Measurements from ENCODE around the gene OR10H1.
"Not testable (repeated sequence)": the region's sequence is repeated elsewhere in the genome, so short reads cannot be mapped to it uniquely, and the experiment has no call there.

OR10H1 gene

DNA sequence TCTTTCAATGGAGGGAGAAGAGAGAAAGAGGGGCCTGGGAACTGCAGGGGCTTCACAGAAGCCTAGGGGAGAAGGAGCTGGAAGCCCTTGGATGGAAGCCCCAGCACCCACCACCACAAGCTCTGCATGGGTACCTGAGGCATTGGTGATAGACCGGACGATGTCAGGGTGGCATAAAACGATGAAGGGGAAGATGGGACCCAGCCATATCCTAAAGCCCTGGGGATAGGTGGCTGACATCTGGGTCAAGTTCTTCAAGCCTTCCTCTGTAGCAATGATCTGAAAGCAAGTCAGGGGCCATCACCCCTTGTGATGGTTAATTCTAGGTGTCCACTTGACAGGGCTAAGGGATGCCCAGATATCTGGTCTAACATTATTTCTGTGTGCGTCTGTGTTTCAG is 39.2 kb downstream of the OR10H1 start:
- ATAC-seq (ENCODE audit: low read depth) (no peak), DNase-seq (ENCODE audit: low spot score) (no peak)
- no peaks in the 10 kb centered on the region for H3K9me3 ChIP-seq (ENCODE audit: severe bottlenecking)
- TF ChIP-seq, protein P1, sequence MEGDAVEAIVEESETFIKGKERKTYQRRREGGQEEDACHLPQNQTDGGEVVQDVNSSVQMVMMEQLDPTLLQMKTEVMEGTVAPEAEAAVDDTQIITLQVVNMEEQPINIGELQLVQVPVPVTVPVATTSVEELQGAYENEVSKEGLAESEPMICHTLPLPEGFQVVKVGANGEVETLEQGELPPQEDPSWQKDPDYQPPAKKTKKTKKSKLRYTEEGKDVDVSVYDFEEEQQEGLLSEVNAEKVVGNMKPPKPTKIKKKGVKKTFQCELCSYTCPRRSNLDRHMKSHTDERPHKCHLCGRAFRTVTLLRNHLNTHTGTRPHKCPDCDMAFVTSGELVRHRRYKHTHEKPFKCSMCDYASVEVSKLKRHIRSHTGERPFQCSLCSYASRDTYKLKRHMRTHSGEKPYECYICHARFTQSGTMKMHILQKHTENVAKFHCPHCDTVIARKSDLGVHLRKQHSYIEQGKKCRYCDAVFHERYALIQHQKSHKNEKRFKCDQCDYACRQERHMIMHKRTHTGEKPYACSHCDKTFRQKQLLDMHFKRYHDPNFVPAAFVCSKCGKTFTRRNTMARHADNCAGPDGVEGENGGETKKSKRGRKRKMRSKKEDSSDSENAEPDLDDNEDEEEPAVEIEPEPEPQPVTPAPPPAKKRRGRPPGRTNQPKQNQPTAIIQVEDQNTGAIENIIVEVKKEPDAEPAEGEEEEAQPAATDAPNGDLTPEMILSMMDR (IDR thresholded peaks at IDR 0.05; ENCODE audit: poor library complexity, severe bottlenecking), result no peak
- no peak overlapping the region for H3K4me3 ChIP-seq (ENCODE audit: severe bottlenecking)
- H3K27me3 ChIP-seq (ENCODE audit: insufficient read depth, poor library complexity, severe bottlenecking), result no peaks in the 10 kb centered on the region
- H3K36me3 ChIP-seq (ENCODE audit: low read depth), result no peaks in the 10 kb centered on the region
- H3K27ac ChIP-seq (ENCODE audit: poor library complexity, severe bottlenecking), result no peak overlapping the region
- H3K4me1 ChIP-seq (ENCODE audit: insufficient read depth, poor library complexity, severe bottlenecking), result no peaks in the 10 kb centered on the region

GRCh38 chr19:15775249-15775648 is 40.2 kb downstream of the OR10H1 start:
- no peak for ATAC-seq (ENCODE audit: low read depth)
- TF ChIP-seq, protein P1 (IDR thresholded peaks at IDR 0.05; ENCODE audit: poor library complexity, severe bottlenecking), result no peak

DNA sequence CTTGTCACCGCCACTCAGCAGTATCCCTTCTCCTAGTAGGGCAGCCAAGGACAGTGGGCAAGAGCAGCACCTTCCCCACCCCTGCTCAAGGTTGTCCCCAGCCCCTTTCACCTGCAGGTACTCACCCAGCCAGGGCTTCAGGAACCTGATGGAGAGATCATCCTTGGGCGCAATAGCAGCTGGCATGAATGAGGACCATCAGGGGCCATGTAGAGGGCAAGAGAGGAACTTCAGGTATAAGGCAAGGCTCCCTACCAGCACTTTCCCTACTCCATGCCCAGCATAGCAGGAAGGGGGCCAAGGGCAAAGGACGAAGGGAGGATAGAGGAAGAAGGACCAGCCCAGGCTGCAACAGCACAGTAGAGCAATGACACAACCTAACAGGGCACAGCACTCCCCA is 41.3 kb downstream of the OR10H1 start:
- H3K36me3 ChIP-seq (ENCODE audit: low read depth); ATAC-seq (ENCODE audit: low read depth); H3K27ac ChIP-seq (ENCODE audit: poor library complexity, severe bottlenecking); H3K4me1 ChIP-seq (ENCODE audit: insufficient read depth, poor library complexity, severe bottlenecking); H3K4me3 ChIP-seq (ENCODE audit: severe bottlenecking); H3K27me3 ChIP-seq (ENCODE audit: insufficient read depth, poor library complexity, severe bottlenecking); H3K9me3 ChIP-seq (ENCODE audit: severe bottlenecking); DNase-seq (ENCODE audit: low spot score): not testable (repeated sequence)

More at GRCh38 chr19:15775249-15775648, 40.2 kb downstream of the OR10H1 start:
- Histone ChIP-seq H3K27me3 (ENCODE audit: insufficient read depth, poor library complexity, severe bottlenecking) (no peaks in the 10 kb centered on the region), H3K36me3 (ENCODE audit: low read depth) (no peaks in the 10 kb centered on the region), H3K4me3 (ENCODE audit: severe bottlenecking) (no peak overlapping the region), H3K9me3 (ENCODE audit: severe bottlenecking) (no peaks in the 10 kb centered on the region), H3K4me1 (ENCODE audit: insufficient read depth, poor library complexity, severe bottlenecking) (no peaks in the 10 kb centered on the region), H3K27ac (ENCODE audit: poor library complexity, severe bottlenecking) (no peak overlapping the region)
- DNase-seq (ENCODE audit: low spot score), result no peak

GRCh38 chr19:15769586-15769985 is 45.9 kb downstream of the OR10H1 start:
- DNase-seq (ENCODE audit: low spot score) (no peak), ATAC-seq (ENCODE audit: low read depth) (no peak)
- H3K4me3 ChIP-seq (ENCODE audit: severe bottlenecking), result no peak overlapping the region
- H3K27me3 ChIP-seq (ENCODE audit: insufficient read depth, poor library complexity, severe bottlenecking), result no peaks in the 10 kb centered on the region
- no peaks in the 10 kb centered on the region for H3K36me3 ChIP-seq (ENCODE audit: low read depth)
- no peaks in the 10 kb centered on the region for H3K9me3 ChIP-seq (ENCODE audit: severe bottlenecking)
- TF ChIP-seq, protein P1 (IDR thresholded peaks at IDR 0.05; ENCODE audit: poor library complexity, severe bottlenecking), result no peak
- H3K4me1 ChIP-seq (ENCODE audit: insufficient read depth, poor library complexity, severe bottlenecking), result no peaks in the 10 kb centered on the region
- no peak overlapping the region for H3K27ac ChIP-seq (ENCODE audit: poor library complexity, severe bottlenecking)

DNA sequence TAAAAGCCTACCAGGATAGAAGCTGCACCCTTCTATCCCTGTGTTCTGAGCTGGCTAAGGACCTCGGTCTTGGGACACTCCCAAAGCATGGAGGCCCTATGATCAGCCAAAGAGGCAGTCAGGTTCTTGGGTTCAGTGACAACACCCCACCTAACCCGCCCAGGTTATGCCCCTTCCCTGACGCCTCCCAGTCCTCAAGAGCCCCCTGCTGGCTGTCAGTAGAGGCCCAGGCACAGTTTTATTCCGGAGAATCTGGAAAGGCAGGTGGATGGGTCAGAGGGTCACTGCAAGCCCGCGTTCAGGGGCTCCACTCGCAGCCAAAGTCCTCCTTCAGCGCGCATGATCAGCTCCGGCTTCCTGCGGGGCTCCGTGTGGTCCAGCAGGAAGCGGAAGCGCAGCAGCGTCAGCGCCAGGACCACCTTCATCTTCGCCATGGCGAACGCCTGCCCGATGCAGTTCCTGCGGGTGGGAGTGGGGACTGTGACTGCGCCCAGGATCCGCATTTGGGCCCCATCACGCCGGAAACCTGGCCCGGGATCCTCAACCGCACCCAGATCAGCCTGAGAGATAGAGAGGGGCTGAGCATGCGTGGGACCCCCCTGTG is 55.4 kb downstream of the OR10H1 start:
- no peak overlapping the region for H3K4me3 ChIP-seq (ENCODE audit: severe bottlenecking)
- no peak for DNase-seq (ENCODE audit: low spot score)
- H3K36me3 ChIP-seq (ENCODE audit: low read depth), result no peaks in the 10 kb centered on the region
- ATAC-seq (ENCODE audit: low read depth), result no peak
- no peaks in the 10 kb centered on the region for H3K9me3 ChIP-seq (ENCODE audit: severe bottlenecking)
- peaks cover 34% of the 10 kb centered on the region for H3K27me3 ChIP-seq (ENCODE audit: insufficient read depth, poor library complexity, severe bottlenecking)
- H3K4me1 ChIP-seq (ENCODE audit: insufficient read depth, poor library complexity, severe bottlenecking), result no peaks in the 10 kb centered on the region
- TF ChIP-seq, protein P1 (IDR thresholded peaks at IDR 0.05; ENCODE audit: poor library complexity, severe bottlenecking), result peak; percentile 24
- no peak overlapping the region for H3K27ac ChIP-seq (ENCODE audit: poor library complexity, severe bottlenecking)
